Ovary (tissue), 3 donors: ENCODE results near the gene KIF14.

Experiments
- CTCF ChIP-seq, 3 donors: fragments of 450-650 bp in 2 of 3; fragments of 200-600 bp in 1 of 3; IDR thresholded peaks; one replicate each; pipeline versions ENCODE4 v1.5.1 to v1.8.0; 2016 to 2022; ENCODE audit warnings: antibody characterized with exemption in 3 of 3, mild to moderate bottlenecking in 1 of 3
- EP300 ChIP-seq: sonication (generic); formaldehyde crosslinking; IDR thresholded peaks from one replicate; pipeline ENCODE4 v1.6.1; 2017; ENCODE audit warnings: antibody characterized with exemption
- POLR2A ChIP-seq: fragments of 450-650 bp; IDR thresholded peaks from one replicate; pipeline ENCODE4 v1.6.1; 2017; ENCODE audit warnings: antibody characterized with exemption, mild to moderate bottlenecking, moderate library complexity
- donor health status: DM: no; HTN: no; CAD: no.

GRCh38 chr1:200629876-200630514, 9.4 kb upstream of the KIF14 start:
- no peak for TF ChIP-seq CTCF (IDR thresholded peaks at IDR 0.05)
- TF ChIP-seq POLR2A: no peak
- TF ChIP-seq EP300: no peak
